Measurements from ENCODE around the gene MADD. TPM values are rescaled to one million over a fixed set of nuclear protein-coding genes. Genes with fewer than 3 reads are reported as not detected.

MADD gene
- total RNA-seq, 1 donor from 2014 or later: 24.7 TPM

DNA sequence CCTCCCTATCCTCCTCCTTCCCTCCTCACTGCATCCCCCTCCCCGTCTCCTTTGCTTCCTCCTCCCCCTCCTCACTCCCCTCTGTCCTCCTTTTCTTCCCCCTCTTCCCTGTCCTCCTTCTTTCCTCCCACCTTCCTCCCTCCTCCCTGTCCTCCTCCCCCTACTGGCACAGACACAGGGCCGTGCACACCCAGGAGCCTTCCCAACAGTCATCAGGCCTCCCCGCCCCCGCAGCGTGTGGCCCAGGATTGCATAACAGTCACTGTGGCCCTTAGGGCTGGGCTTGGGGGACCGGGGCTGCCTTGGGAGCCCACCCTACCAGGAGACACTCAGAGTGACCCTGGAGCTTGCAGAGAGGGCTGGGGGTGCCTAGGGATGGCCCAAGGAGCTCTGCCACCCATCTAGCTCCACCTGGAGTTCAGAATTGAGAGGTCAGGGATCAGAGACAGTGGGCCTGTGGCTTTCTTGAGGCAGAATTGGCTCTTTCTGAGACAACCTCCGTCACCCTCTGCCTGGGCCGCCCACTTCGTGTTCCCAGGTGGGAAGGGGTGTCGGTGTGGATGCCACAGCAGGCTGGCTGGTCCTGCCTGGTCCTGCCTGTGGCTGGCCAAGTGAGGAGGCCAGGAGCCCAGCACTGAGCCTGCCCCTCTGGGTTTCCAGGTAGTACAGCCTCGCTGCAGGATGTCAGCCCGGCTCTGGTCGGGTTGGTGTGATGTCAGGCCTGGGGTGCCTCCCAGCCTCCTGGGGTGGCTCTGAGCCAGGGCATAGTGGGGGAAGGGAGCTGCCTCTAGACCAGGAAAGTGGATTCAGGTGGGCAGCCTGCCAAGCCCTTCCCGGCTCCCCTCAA, 106.8 kb downstream of the MADD start:
- TF ChIP-seq, protein P1, sequence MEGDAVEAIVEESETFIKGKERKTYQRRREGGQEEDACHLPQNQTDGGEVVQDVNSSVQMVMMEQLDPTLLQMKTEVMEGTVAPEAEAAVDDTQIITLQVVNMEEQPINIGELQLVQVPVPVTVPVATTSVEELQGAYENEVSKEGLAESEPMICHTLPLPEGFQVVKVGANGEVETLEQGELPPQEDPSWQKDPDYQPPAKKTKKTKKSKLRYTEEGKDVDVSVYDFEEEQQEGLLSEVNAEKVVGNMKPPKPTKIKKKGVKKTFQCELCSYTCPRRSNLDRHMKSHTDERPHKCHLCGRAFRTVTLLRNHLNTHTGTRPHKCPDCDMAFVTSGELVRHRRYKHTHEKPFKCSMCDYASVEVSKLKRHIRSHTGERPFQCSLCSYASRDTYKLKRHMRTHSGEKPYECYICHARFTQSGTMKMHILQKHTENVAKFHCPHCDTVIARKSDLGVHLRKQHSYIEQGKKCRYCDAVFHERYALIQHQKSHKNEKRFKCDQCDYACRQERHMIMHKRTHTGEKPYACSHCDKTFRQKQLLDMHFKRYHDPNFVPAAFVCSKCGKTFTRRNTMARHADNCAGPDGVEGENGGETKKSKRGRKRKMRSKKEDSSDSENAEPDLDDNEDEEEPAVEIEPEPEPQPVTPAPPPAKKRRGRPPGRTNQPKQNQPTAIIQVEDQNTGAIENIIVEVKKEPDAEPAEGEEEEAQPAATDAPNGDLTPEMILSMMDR (conservative IDR thresholded peaks at IDR 0.05; ENCODE audit: low read depth, low read length): peak; percentile 15
- DNase-seq (ENCODE audit: low read depth): no peak
- no peak overlapping the region for H3K4me3 ChIP-seq (ENCODE audit: low read depth, low read length)

DNA sequence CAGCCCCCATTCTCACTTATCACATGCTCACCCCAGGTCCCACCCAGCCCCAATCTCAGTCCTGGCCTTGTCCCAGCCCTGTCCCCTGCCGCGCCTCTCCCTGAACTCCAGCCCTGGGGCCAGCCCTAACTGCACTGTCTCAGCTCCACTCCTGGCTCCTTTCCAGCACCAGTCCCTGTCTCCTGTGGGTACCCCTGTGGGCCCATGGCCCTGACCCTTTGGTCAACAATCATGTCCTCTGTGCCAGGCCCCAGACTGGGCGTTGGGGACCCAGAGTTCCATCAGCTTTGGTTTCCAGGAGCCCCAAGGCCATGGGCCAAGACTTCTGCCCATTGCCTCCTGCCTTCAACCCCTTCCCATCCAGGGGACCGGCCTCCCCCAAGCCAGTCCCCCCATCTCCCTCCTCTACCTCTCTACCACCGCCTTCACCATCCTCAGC, 107.7 kb downstream of the MADD start:
- no peak overlapping the region for H3K4me3 ChIP-seq (ENCODE audit: low read depth, low read length)
- no peak for DNase-seq (ENCODE audit: low read depth)
- TF ChIP-seq, protein P1 (conservative IDR thresholded peaks at IDR 0.05; ENCODE audit: low read depth, low read length): no peak

DNA sequence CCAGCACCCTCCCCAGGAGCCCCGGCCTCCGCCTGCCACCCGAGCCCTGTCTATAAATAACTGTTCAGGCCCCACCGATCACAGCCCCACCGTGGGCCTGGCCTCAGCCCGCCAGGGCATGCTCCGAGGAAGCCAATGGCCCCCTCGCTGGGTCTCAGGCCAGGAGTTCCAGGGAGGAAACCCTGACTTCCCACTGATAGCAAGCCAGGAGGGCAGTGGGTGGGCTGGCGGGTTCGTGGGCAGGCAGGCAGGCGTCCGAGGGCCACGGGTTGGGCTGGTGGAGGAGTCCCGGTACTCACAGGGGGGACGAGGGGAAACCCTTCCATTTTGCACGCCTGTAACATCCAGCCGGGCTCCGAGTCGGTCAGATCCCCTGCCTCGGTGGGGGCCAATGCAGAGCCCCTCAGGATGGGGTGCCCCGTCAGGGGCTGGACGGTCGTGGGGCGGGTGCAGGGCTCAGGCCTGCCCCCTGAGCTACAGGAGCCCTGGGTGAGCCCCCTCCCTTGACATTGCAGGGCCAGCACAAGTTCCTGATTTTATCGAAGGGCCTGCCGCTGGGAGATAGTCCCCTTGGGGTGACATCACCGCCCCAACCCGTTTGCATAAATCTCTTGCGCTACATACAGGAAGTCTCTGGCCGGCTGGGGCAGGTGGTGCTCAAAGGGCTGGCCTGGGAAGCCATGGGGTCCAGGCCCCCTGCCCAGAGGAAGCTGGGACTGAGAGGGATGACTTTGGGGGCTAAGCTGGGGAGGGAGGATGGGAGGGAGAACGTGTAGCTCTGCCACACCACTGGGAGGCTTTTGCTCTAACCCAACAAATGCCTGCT, 108.3 kb downstream of the MADD start, which contains the start of gene SPI1:
TSS of gene SPI1 (minus strand) at position 538 of the 826 bp plus-strand sequence. CDS start at position 344, 194 bp downstream.
- no peak for DNase-seq (ENCODE audit: low read depth)
- no peak within 1 kb of the TSS for H3K4me3 ChIP-seq (ENCODE audit: low read depth, low read length)
- TF ChIP-seq, protein P1 (conservative IDR thresholded peaks at IDR 0.05; ENCODE audit: low read depth, low read length): no peak

DNA sequence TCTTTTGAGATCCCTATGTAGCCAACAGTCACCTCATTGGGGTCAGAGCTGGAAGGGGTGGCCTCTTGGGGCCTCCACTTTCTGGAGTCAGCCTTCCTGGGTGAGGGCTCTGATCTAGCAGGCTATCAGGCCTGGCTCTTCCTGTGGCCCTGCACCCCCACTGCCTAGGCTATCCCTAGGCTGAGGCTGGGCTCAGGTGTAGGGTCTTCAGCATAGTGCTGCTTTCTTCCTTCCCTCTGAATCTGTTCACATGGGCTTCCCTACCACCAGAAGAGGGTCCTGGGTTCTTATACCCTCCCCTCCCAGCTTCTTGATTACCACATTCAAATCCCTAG, 108.9 kb downstream of the MADD start:
- DNase-seq (ENCODE audit: low read depth): no peak
- TF ChIP-seq, protein P1 (conservative IDR thresholded peaks at IDR 0.05; ENCODE audit: low read depth, low read length): no peak
- no peak overlapping the region for H3K4me3 ChIP-seq (ENCODE audit: low read depth, low read length)

DNA sequence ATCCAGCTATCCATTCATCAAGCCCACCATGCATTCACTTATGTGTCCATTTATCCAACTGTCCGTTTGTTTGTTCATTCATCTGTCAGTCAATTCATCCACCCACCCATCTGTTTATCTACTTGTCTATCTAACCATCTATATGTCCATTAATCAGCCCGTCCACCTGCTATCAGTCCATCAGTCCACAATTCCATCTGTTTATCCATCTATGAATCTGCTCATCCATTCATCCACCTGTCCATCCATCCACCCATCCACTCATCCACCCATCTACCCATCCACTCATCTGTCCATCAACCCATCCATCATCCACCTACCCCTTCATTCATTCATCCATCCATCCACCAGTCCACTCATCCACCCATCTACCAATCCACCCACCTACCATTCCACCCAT, 109.4 kb downstream of the MADD start:
- DNase-seq (ENCODE audit: low read depth): no peak
- TF ChIP-seq, protein P1 (conservative IDR thresholded peaks at IDR 0.05; ENCODE audit: low read depth, low read length): no peak
- no peak overlapping the region for H3K4me3 ChIP-seq (ENCODE audit: low read depth, low read length)

Other genes starting within 250 kb of the MADD start
- 94.0 and 97.3 TPM in 2 replicates for gene ARFGAP2, start 93.3 kb upstream of the MADD start, total RNA-seq
- 66.7 and 74.4 TPM in 2 replicates for gene PACSIN3, start 83.7 kb upstream of the MADD start, total RNA-seq
- gene DDB2, start 55.2 kb upstream of the MADD start, total RNA-seq: 30.0 and 50.2 TPM in 2 replicates
- gene ACP2, start 21.3 kb upstream of the MADD start, total RNA-seq: 28.2 and 32.3 TPM in 2 replicates
- gene NR1H3, start 12.1 kb upstream of the MADD start, total RNA-seq: 8.5 and 9.6 TPM in 2 replicates
- gene MYBPC3, start 82.6 kb downstream of the MADD start, total RNA-seq: not detected in 2 replicates
- gene SPI1, start 108.4 kb downstream of the MADD start, total RNA-seq: not detected in 2 replicates
- 64.5 and 73.5 TPM in 2 replicates for gene SLC39A13, start 138.5 kb downstream of the MADD start, total RNA-seq
- 169 and 319 TPM in 2 replicates for gene PSMC3, start 156.3 kb downstream of the MADD start, total RNA-seq
- gene RAPSN, start 179.0 kb downstream of the MADD start, total RNA-seq: not detected in 2 replicates